ENCODE data around the gene PTPN3. TPM values are rescaled to one million over a fixed set of nuclear protein-coding genes. Genes with fewer than 3 reads are reported as not detected.

PTPN3 gene
- polyA plus RNA-seq, 3 donors = not detected

DNA sequence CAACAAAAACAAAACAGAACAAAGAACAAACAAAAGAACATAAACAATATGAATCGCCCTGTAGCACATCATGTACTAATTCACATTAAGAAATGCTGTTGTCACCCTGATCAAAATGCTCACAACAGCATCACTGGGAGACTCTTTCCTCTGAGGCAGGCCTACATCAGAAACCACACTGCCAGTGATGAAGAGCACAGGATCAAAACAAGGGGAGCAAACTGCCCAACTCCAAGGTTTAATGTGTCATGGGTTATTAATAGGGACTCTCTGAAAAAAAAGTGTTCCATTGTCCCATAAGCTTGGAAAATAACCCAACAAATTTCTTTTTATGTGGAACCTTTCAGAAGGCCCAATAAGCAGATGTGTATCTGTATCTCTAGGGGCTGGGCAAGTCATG, 74.2 kb downstream of the PTPN3 start:
- no peak overlapping the region for H3K27ac ChIP-seq (ENCODE audit: low read depth in 1 of 2, low read length in 2 of 2)
- H3K9ac ChIP-seq (ENCODE audit: insufficient read depth, low read length, poor library complexity, severe bottlenecking) = no peak overlapping the region
- H3K4me1 ChIP-seq (ENCODE audit: control insufficient read depth in 1 of 2, insufficient read depth in 2 of 2, low read length in 2 of 2) = no peaks in the 10 kb centered on the region
- no peak overlapping the region for H3K4me3 Mint-ChIP-seq
- TF ChIP-seq, protein P1, sequence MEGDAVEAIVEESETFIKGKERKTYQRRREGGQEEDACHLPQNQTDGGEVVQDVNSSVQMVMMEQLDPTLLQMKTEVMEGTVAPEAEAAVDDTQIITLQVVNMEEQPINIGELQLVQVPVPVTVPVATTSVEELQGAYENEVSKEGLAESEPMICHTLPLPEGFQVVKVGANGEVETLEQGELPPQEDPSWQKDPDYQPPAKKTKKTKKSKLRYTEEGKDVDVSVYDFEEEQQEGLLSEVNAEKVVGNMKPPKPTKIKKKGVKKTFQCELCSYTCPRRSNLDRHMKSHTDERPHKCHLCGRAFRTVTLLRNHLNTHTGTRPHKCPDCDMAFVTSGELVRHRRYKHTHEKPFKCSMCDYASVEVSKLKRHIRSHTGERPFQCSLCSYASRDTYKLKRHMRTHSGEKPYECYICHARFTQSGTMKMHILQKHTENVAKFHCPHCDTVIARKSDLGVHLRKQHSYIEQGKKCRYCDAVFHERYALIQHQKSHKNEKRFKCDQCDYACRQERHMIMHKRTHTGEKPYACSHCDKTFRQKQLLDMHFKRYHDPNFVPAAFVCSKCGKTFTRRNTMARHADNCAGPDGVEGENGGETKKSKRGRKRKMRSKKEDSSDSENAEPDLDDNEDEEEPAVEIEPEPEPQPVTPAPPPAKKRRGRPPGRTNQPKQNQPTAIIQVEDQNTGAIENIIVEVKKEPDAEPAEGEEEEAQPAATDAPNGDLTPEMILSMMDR (IDR thresholded peaks at IDR 0.05) = no peak
- H3K4me3 ChIP-seq (replicated peaks in 1 of 3; ENCODE audit: low read depth in 2 of 3, low read length in 3 of 3) = no peak overlapping the region
- intact Hi-C loops (cut with micrococcal nuclease) = no loop called here
- H3K27ac Mint-ChIP-seq = peak overlapping the region in 1 of 7 donors; percentile 20
- no peaks in the 10 kb centered on the region for H4K20me1 ChIP-seq (ENCODE audit: insufficient read depth, low read length)
- H3K27me3 Mint-ChIP-seq (ENCODE audit: low read depth in 3 of 3) = peaks cover 26 to 37% (median 29%) of the 10 kb centered on the region in 3 donors
- no peak for DNase-seq
- H3K4me2 ChIP-seq (replicated peaks; ENCODE audit: extremely low read depth, low read length, poor library complexity, severe bottlenecking) = no peak overlapping the region
- H3K9me3 ChIP-seq (replicated peaks in 1 of 2; ENCODE audit: control insufficient read depth in 1 of 2, insufficient read depth in 1 of 2, low read length in 2 of 2) = no peaks in the 10 kb centered on the region
- H2AFZ ChIP-seq (ENCODE audit: insufficient read depth, low read depth, low read length, poor library complexity, severe bottlenecking) = no peak overlapping the region
- WGBS (ENCODE audit: insufficient coverage) = 67% methylated on average over 1 of the region's 1 CpG
- H3K9me3 Mint-ChIP-seq = no peaks in the 10 kb centered on the region
- H3K4me1 Mint-ChIP-seq = no peaks in the 10 kb centered on the region
- H3K79me2 ChIP-seq (ENCODE audit: insufficient read depth, low read length) = no peaks in the 10 kb centered on the region
- peaks cover 3 to 9% of the 10 kb centered on the region in 2 donors for H3K27me3 ChIP-seq (ENCODE audit: control insufficient read depth in 2 of 2, insufficient read depth in 2 of 2, low read length in 2 of 2)
- H3K36me3 Mint-ChIP-seq = no peaks in the 10 kb centered on the region
- no peaks in the 10 kb centered on the region for H3K36me3 ChIP-seq (replicated peaks in 1 of 2; ENCODE audit: control insufficient read depth in 1 of 2, insufficient read depth in 2 of 2, low read length in 2 of 2)

DNA sequence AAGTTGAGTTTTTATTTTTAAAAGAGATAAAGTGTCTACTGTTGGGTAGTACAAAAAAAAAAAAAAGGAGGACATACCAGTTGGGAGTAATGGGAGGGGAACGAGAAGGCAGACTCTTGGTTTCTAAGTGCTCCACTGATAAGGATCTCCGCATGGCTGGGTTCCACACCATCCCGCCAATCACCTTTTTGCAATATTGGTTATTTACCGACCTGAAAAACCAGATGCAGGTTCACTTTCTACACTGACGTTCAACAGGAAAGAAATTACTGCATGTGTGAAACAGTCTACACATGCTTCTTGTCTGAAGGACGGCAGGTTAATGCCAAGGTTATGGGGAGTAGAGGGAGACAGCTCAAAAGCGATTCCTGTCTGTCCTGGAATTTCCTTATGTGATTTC, 75.5 kb downstream of the PTPN3 start:
- H2AFZ ChIP-seq (ENCODE audit: insufficient read depth, low read depth, low read length, poor library complexity, severe bottlenecking) = no peak overlapping the region
- peaks cover 27 to 42% (median 29%) of the 10 kb centered on the region in 3 donors for H3K27me3 Mint-ChIP-seq (ENCODE audit: low read depth in 3 of 3)
- no peak overlapping the region for H3K4me3 ChIP-seq (replicated peaks in 1 of 3; ENCODE audit: low read depth in 2 of 3, low read length in 3 of 3)

More for the DNA sequence above, 75.5 kb downstream of the PTPN3 start:
- TF ChIP-seq, protein P1 (IDR thresholded peaks at IDR 0.05) = no peak
- intact Hi-C loops (cut with micrococcal nuclease) = no loop called here
- H4K20me1 ChIP-seq (ENCODE audit: insufficient read depth, low read length) = no peaks in the 10 kb centered on the region
- Mint-ChIP-seq H3K4me3 (no peak overlapping the region), H3K4me1 (no peaks in the 10 kb centered on the region), H3K36me3 (no peaks in the 10 kb centered on the region), H3K27ac (no peak overlapping the region), H3K9me3 (no peaks in the 10 kb centered on the region)
- H3K36me3 ChIP-seq (replicated peaks in 1 of 2; ENCODE audit: control insufficient read depth in 1 of 2, insufficient read depth in 2 of 2, low read length in 2 of 2) = no peaks in the 10 kb centered on the region
- 62% methylated on average over 3 of the region's 7 CpGs for WGBS (ENCODE audit: insufficient coverage)
- H3K4me2 ChIP-seq (replicated peaks; ENCODE audit: extremely low read depth, low read length, poor library complexity, severe bottlenecking) = no peak overlapping the region
- H3K27ac ChIP-seq (ENCODE audit: low read depth in 1 of 2, low read length in 2 of 2) = no peak overlapping the region
- no peak overlapping the region for H3K9ac ChIP-seq (ENCODE audit: insufficient read depth, low read length, poor library complexity, severe bottlenecking)
- no peak for DNase-seq
- no peaks in the 10 kb centered on the region for H3K79me2 ChIP-seq (ENCODE audit: insufficient read depth, low read length)
- no peaks in the 10 kb centered on the region for H3K9me3 ChIP-seq (replicated peaks in 1 of 2; ENCODE audit: control insufficient read depth in 1 of 2, insufficient read depth in 1 of 2, low read length in 2 of 2)
- no peaks in the 10 kb centered on the region for H3K4me1 ChIP-seq (ENCODE audit: control insufficient read depth in 1 of 2, insufficient read depth in 2 of 2, low read length in 2 of 2)
- peaks cover 4 to 14% of the 10 kb centered on the region in 2 donors for H3K27me3 ChIP-seq (ENCODE audit: control insufficient read depth in 2 of 2, insufficient read depth in 2 of 2, low read length in 2 of 2)

Data from CD14-positive monocyte (primary cell).